ENCODE results near the gene PLOD2.

The PLOD2 gene

DNA sequence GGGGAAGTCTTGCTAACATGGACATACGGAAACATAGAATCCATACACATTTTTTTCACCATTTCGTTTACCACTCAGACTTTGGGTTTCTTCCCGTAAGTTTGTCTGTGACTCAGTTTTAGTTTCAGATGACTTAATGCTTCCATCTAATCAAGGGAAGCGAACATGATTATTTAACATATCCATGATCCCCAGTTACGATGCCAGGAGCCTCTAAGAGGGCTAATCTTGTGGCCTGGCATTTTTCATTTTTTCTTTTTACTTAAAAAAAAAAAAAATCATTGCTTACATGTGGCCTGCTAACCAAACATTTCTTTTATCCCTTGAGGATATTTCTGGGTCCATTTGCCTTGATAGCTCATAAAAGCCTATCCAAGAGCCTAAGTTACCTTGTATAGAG is 20.2 kb upstream of the PLOD2 start:
- no peaks in the 10 kb centered on the region for H3K4me1 Mint-ChIP-seq
- H3K4me3 Mint-ChIP-seq = no peak overlapping the region
- no peak overlapping the region for H3K27ac Mint-ChIP-seq (ENCODE audit: low read depth)
- H3K27me3 Mint-ChIP-seq = peaks cover 26% of the 10 kb centered on the region
- ATAC-seq (replicated peaks; ENCODE audit: extremely low read depth, poor library complexity, severe bottlenecking) (no peak), DNase-seq (ENCODE audit: low spot score in 2 of 2) (no peak)
- H3K9me3 Mint-ChIP-seq = no peaks in the 10 kb centered on the region
- no peaks in the 10 kb centered on the region for H3K36me3 Mint-ChIP-seq (ENCODE audit: insufficient read depth)

DNA sequence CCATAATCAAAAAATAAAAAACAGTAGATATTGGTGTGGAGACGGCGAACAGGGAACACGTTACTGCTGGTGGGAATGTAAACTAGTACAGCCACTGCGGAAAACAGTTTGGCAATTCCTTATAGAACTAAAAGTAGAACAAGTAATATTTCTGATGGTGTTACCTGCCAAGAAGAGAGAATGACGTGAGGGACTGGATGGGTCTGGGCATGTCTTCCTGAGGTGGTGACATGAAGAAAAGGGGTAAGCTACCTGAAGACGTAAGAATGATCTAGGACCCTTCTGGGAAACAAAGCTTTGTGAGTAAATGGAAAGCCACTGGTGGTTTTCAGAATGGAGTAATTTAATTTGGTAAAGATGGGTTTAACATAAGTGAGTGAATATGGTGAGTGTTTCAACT is 19.4 kb upstream of the PLOD2 start:
- no peaks in the 10 kb centered on the region for H3K4me1 Mint-ChIP-seq
- peaks cover 26% of the 10 kb centered on the region for H3K27me3 Mint-ChIP-seq
- DNase-seq (ENCODE audit: low spot score in 2 of 2) = no peak
- no peak overlapping the region for H3K4me3 Mint-ChIP-seq
- ATAC-seq (replicated peaks; ENCODE audit: extremely low read depth, poor library complexity, severe bottlenecking) = no peak
- no peaks in the 10 kb centered on the region for H3K36me3 Mint-ChIP-seq (ENCODE audit: insufficient read depth)
- no peak overlapping the region for H3K27ac Mint-ChIP-seq (ENCODE audit: low read depth)
- H3K9me3 Mint-ChIP-seq = no peaks in the 10 kb centered on the region

DNA sequence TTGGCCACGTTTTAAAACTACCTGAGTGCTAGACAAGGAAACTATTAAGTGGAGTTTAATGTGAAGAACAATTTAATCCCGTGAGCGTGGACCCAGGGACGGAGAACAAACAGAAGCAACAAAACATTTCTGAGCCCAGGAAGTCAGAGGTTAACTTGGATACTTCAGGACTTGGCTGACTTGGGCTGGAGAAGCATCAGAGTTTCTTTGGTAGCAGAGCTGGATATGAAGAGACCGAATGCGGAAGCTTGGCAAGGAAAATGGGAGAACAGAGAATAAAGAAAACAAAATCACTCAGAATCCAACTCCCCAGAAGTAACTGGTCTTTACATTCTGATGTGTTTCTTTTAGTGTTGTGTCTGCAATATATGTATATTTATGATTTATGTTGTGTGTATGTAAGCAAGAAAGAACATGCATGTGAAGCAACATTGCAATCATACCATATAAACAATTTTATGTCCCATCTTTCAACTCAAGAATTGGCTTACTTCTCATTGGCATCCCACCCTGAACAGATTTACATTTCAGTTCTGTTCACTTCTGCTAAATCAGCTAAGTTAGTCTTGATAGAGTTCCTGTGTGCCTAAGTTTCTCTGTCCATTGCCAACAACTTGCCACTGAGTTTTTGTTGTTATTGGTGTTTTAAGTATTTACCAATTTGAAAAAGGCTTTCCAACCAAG is 17.2 kb upstream of the PLOD2 start:
- Mint-ChIP-seq H3K4me1 (no peaks in the 10 kb centered on the region), H3K27me3 (peaks cover 14% of the 10 kb centered on the region), H3K36me3 (ENCODE audit: insufficient read depth) (no peaks in the 10 kb centered on the region), H3K27ac (ENCODE audit: low read depth) (no peak overlapping the region), H3K4me3 (no peak overlapping the region), H3K9me3 (no peaks in the 10 kb centered on the region)
- DNase-seq (ENCODE audit: low spot score in 2 of 2) = no peak
- ATAC-seq (replicated peaks; ENCODE audit: extremely low read depth, poor library complexity, severe bottlenecking) = no peak

DNA sequence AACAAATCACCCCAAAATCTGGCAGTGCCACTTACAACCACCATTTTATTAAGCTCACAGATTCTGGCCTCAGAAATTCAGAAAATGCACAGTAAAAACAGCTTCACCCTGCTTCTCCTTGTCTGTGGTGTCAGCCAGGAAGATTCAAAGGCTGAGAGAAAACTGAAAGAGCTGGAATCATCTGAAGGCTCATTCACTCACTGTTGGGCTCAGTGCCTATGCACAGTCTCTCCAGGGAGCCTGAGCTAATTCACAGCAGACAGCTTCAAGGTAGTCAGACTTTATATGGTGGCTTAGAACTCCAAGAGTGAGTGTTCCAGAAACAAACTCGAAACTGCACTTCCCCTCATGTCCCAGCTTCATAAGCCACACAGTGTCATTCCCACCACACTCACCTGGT is 16.5 kb upstream of the PLOD2 start:
- Mint-ChIP-seq H3K4me3 (no peak overlapping the region), H3K27me3 (peaks cover 7% of the 10 kb centered on the region), H3K4me1 (no peaks in the 10 kb centered on the region), H3K9me3 (no peaks in the 10 kb centered on the region), H3K27ac (ENCODE audit: low read depth) (no peak overlapping the region), H3K36me3 (ENCODE audit: insufficient read depth) (no peaks in the 10 kb centered on the region)
- no peak for ATAC-seq (replicated peaks; ENCODE audit: extremely low read depth, poor library complexity, severe bottlenecking)
- DNase-seq (ENCODE audit: low spot score in 2 of 2) = no peak

DNA sequence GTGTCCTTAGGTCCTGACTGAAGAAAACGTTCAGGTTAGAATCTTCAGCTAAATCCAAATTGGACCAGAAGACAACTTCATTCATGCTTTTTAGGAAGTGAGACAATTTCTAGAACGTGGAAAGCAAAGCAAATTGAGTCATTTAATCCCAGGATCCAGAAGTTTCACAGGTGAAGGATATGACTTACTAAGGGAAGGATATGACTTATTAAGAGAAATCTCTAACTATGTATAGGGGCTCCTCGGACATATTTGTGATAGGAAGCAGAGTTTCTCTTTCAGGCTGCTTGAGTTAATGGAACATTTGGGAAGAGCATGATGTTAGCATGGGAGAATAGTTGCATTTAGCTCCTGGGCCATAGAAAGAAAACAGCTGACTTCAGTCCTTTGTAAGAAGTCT is 16.1 kb upstream of the PLOD2 start:
- Mint-ChIP-seq H3K27me3 (peaks cover 7% of the 10 kb centered on the region), H3K4me1 (no peaks in the 10 kb centered on the region), H3K27ac (ENCODE audit: low read depth) (no peak overlapping the region), H3K9me3 (no peaks in the 10 kb centered on the region), H3K4me3 (no peak overlapping the region), H3K36me3 (ENCODE audit: insufficient read depth) (no peaks in the 10 kb centered on the region)
- DNase-seq (ENCODE audit: low spot score in 2 of 2) (no peak), ATAC-seq (replicated peaks; ENCODE audit: extremely low read depth, poor library complexity, severe bottlenecking) (no peak)

DNA sequence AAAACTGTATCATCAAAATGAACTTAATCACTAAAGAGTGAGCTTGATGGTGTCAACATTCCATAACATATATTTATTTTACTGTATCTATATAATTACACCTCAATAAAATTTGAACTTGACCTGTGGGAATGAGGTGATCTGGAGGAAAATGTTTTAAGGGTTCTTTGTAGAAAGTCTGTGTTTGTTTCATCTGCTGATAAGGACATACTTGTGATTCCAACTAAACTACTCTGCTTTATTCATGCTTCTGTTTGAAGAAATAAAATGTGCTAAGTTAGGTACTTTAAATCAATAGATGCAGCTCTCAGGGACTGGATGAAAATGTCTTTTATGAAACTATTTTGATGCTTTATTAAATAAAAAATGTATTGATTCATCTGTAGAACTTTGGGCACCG is 11.6 kb upstream of the PLOD2 start:
- Mint-ChIP-seq H3K4me1 (no peaks in the 10 kb centered on the region), H3K4me3 (no peak overlapping the region), H3K27ac (ENCODE audit: low read depth) (no peak overlapping the region), H3K36me3 (ENCODE audit: insufficient read depth) (no peaks in the 10 kb centered on the region), H3K9me3 (no peaks in the 10 kb centered on the region), H3K27me3 (peaks cover 7% of the 10 kb centered on the region)
- no peak for ATAC-seq (replicated peaks; ENCODE audit: extremely low read depth, poor library complexity, severe bottlenecking)
- DNase-seq (ENCODE audit: low spot score in 2 of 2) = no peak

DNA sequence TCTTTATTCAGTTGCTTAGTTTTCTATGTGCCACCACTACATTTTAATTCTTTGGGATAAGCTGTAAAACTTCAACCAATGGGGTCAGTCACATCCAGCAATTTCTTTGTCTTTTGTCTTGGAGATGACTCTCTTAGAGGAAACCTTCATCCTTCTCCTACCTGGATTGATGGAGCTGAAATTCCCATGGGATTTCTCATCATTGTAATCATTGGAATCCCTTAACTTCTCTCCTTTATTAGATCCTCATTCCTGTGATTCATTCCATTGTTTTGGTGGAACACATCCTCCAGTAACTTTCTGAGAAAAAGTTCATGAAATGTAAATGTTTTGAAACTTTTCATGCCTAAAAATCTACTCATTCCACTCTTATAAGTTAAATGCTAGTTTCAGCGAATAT is 9.6 kb upstream of the PLOD2 start:
- no peak overlapping the region for H3K27ac Mint-ChIP-seq (ENCODE audit: low read depth)
- no peaks in the 10 kb centered on the region for H3K36me3 Mint-ChIP-seq (ENCODE audit: insufficient read depth)
- no peaks in the 10 kb centered on the region for H3K9me3 Mint-ChIP-seq
- ATAC-seq (replicated peaks; ENCODE audit: extremely low read depth, poor library complexity, severe bottlenecking) (no peak), DNase-seq (ENCODE audit: low spot score in 2 of 2) (no peak)
- no peaks in the 10 kb centered on the region for H3K4me1 Mint-ChIP-seq
- H3K4me3 Mint-ChIP-seq = no peak overlapping the region
- no peaks in the 10 kb centered on the region for H3K27me3 Mint-ChIP-seq

DNA sequence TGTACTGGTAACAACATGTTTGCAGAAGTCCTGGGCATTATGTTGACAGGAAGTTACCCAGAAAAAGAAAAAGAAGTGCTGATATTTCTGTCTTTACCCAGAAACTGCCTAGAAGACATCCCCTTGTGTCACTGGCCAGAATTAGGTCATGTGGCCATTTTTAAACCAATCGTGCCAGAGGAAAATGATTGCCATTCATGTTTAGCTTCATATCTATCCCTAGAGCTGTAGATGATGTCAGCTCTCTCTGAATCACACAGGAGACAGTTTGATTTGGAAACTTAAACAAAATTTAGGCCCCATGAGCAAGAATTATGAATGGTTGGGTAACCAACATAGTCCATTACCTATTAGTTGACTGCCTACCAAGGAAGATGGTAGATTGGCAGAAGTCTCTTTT is 8.9 kb upstream of the PLOD2 start:
- Mint-ChIP-seq H3K4me1 (no peaks in the 10 kb centered on the region), H3K27ac (ENCODE audit: low read depth) (no peak overlapping the region), H3K4me3 (no peak overlapping the region), H3K36me3 (ENCODE audit: insufficient read depth) (no peaks in the 10 kb centered on the region), H3K9me3 (no peaks in the 10 kb centered on the region), H3K27me3 (no peaks in the 10 kb centered on the region)
- DNase-seq (ENCODE audit: low spot score in 2 of 2) (no peak), ATAC-seq (replicated peaks; ENCODE audit: extremely low read depth, poor library complexity, severe bottlenecking) (no peak)

DNA sequence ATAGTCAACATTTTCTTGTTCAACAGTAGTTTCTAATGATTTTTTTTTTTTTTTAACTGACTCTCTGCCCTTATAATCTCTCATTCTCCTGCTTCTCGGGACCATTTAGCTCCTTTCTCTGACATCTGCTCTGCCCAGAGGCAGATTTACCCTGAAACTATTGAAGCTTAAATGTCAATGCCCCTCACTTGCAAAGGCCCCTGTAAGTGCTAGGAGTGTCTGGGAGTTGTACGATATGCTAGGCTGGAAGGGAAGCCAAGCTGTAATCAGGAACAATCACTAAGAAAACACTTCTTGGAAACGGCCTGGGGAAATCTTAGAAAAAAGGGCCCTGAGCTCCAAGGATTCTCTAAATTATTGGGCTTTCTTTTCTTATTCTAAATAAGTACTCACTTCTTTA is 5.8 kb upstream of the PLOD2 start:
- Mint-ChIP-seq H3K4me3 (no peak overlapping the region), H3K36me3 (ENCODE audit: insufficient read depth) (no peaks in the 10 kb centered on the region), H3K9me3 (no peaks in the 10 kb centered on the region), H3K4me1 (no peaks in the 10 kb centered on the region), H3K27me3 (peaks cover 22% of the 10 kb centered on the region), H3K27ac (ENCODE audit: low read depth) (no peak overlapping the region)
- DNase-seq (ENCODE audit: low spot score in 2 of 2) = no peak
- ATAC-seq (replicated peaks; ENCODE audit: extremely low read depth, poor library complexity, severe bottlenecking) = no peak

DNA sequence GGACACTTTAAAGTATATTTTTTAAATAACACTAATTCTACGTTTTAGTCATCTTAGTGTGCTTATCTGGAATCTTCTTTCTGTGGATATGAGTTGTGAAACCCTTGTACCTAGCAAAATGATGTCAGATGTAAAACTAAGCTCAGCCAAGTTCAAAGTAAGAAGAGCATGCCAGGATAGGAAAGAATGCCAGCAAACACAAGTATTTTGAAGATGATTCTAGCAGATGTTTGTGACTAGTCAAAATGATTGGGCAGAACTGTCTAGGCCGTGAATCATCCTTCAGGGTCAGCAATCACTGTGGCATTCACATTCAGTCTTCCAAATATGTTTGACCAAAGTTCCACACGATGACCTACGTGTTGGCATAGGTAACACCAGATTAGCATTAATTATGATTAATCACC is 5.4 kb upstream of the PLOD2 start:
- Mint-ChIP-seq H3K4me1 (no peaks in the 10 kb centered on the region), H3K4me3 (no peak overlapping the region), H3K36me3 (ENCODE audit: insufficient read depth) (no peaks in the 10 kb centered on the region), H3K9me3 (no peaks in the 10 kb centered on the region), H3K27me3 (peaks cover 24% of the 10 kb centered on the region), H3K27ac (ENCODE audit: low read depth) (no peak overlapping the region)
- ATAC-seq (replicated peaks; ENCODE audit: extremely low read depth, poor library complexity, severe bottlenecking) (no peak), DNase-seq (ENCODE audit: low spot score in 2 of 2) (no peak)

DNA sequence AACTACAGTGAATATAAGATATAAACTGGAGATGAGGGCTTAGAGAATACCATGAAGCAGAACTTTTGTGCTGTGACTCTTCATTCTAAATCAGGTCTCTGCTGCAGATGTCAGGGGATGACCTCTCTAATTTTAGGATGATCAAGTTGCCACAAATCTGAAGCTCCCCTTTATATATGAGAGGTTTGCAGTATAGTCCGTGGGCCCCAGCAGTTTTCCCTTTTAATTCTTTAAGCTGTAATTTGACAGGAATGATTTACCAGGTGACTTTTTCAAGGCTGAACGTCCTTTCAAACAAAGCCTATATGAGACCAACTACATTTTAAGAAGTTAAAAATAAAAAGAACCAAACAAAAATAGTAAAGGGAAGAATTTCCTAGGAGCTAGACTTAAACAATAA is 4.9 kb upstream of the PLOD2 start:
- peaks cover 24% of the 10 kb centered on the region for H3K27me3 Mint-ChIP-seq
- DNase-seq (ENCODE audit: low spot score in 2 of 2) (no peak), ATAC-seq (replicated peaks; ENCODE audit: extremely low read depth, poor library complexity, severe bottlenecking) (no peak)
- H3K36me3 Mint-ChIP-seq (ENCODE audit: insufficient read depth) = no peaks in the 10 kb centered on the region
- H3K27ac Mint-ChIP-seq (ENCODE audit: low read depth) = no peak overlapping the region
- no peaks in the 10 kb centered on the region for H3K9me3 Mint-ChIP-seq
- no peaks in the 10 kb centered on the region for H3K4me1 Mint-ChIP-seq
- H3K4me3 Mint-ChIP-seq = no peak overlapping the region

DNA sequence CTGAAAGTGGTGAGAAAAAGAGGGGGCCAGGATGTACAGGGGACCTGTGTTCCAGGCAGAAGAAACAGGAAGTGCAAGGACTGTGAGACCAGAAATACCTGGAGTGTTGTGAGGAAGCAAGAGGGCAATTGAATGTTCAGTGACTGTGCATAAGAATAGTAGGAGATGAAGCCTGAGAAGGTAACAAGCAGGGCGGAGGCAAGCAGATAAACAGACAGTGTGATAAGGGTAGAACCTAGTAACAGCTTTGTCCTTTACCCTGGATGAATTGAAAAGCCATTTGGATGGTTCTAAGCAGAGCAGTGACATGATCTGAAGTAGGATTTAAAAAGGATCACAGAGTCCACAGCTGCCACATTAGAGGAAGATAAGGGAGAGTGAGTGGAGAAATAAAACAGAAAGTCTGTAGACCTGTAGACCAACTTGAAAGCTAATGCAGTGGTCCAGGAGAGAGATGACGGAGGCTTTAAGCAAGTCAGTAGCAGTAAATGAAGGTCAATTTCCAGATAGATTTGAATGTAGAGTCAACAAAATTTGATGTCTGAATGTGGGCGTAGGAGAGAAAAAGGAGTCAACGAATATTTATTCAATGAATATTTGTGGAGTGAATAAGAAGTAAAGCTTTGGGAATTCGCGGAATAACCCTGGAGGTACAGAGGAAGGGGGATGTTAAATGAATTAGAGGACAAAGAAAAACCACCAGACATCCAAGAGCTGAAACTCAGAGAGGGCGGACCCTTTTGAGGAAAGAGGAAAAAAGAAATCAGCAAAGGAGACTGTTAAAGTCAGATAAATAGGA is 4.2 kb upstream of the PLOD2 start:
- Mint-ChIP-seq H3K4me1 (no peaks in the 10 kb centered on the region), H3K36me3 (ENCODE audit: insufficient read depth) (no peaks in the 10 kb centered on the region), H3K9me3 (no peaks in the 10 kb centered on the region), H3K27ac (ENCODE audit: low read depth) (no peak overlapping the region), H3K27me3 (peaks cover 27% of the 10 kb centered on the region), H3K4me3 (no peak overlapping the region)
- DNase-seq (ENCODE audit: low spot score in 2 of 2) (no peak), ATAC-seq (replicated peaks; ENCODE audit: extremely low read depth, poor library complexity, severe bottlenecking) (no peak)

DNA sequence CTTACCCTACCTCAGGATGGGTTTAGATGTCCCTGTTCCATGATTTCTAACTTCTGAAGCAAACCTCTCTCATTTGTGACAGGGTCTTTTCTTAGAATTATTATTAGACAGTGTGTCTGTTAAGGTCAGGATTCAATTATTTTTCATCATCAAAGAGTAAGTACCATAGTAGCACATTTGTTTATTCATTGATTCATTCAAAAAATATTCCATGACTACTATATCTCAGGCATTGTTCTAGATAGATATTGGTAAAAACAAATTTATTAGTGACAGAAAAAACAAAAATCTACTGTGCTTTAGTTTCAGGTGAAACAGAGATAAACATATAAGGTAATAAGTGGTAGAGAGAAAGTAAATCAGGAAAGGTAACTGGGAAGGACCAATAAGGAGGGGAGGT is 3.5 kb upstream of the PLOD2 start:
- ATAC-seq (replicated peaks; ENCODE audit: extremely low read depth, poor library complexity, severe bottlenecking) = no peak

More for the DNA sequence above, 3.5 kb upstream of the PLOD2 start:
- H3K27me3 Mint-ChIP-seq = peaks cover 34% of the 10 kb centered on the region
- no peaks in the 10 kb centered on the region for H3K9me3 Mint-ChIP-seq
- no peaks in the 10 kb centered on the region for H3K4me1 Mint-ChIP-seq
- H3K36me3 Mint-ChIP-seq (ENCODE audit: insufficient read depth) = no peaks in the 10 kb centered on the region
- H3K27ac Mint-ChIP-seq (ENCODE audit: low read depth) = no peak overlapping the region
- no peak overlapping the region for H3K4me3 Mint-ChIP-seq
- no peak for DNase-seq (ENCODE audit: low spot score in 2 of 2)
